Mucosa of descending colon (tissue), 3 donors: Measurements from ENCODE around the gene COLEC11. TPM values are rescaled to one million over a fixed set of nuclear protein-coding genes. Genes with fewer than 3 reads are reported as not detected.

ENCODE experiments used
- ATAC-seq: fragments of 200-7000 bp; cut with Tn5 transposase; one replicate; pipeline ENCODE4 v1.9.1; 2020; ENCODE audit warnings: mild to moderate bottlenecking, moderate library complexity
- DNase-seq, 3 donors: peaks; one replicate each; pipeline ENCODE4 v3.0.0-alpha.2; 2020
- H3K36me3 ChIP-seq: fragments of 200-600 bp; one replicate; pipeline ENCODE4 v1.8.0; 2021; ENCODE audit warnings: low read depth, mild to moderate bottlenecking
- H3K4me1 ChIP-seq: fragments of 200-600 bp; one replicate; pipeline ENCODE4 v1.8.0; 2021; ENCODE audit warnings: low read depth, mild to moderate bottlenecking
- H3K4me3 ChIP-seq: fragments of 200-600 bp; one replicate; pipeline ENCODE4 v1.8.0; 2021; ENCODE audit warnings: mild to moderate bottlenecking
- H3K9me3 ChIP-seq: fragments of 200-600 bp; one replicate; pipeline ENCODE4 v1.8.0; 2021; ENCODE audit warnings: mild to moderate bottlenecking
- intact Hi-C, 2 donors: fragments of 100-400 bp; cut with DNase I in 1 of 2; cut with micrococcal nuclease in 1 of 2; formaldehyde crosslinking; loops; one replicate each; pipeline versions ENCODE4 v1.11.0 to v1.11.1; 2022; cut with DNase I, micrococcal nuclease
- total RNA-seq, 3 donors: library from RNA; stranded (reverse); fragmentation: NEBNext Ultra II Directional in 2 of 3; extraction: Animal tissue kit (Norgen Biotek cat#: 25700) in 2 of 3; gene quantifications; one replicate each; pipeline versions ENCODE4 v1.2.1 to v1.2.4, GENCODE V29; 2021 to 2023
- TF ChIP-seq, protein P1 (sequence below): fragments of 200-600 bp; IDR thresholded peaks from one replicate; pipeline ENCODE4 v1.8.0; 2022; ENCODE audit warnings: antibody characterized with exemption, mild to moderate bottlenecking
- donor health status: DM: no; HTN: no; CAD: no; lungs with moderate emphysema.
- donor health status: DM: no; HTN: no; CAD: no.
- donor health status: DM: no; HTN: yes; CAD: no.

The COLEC11 gene
- total RNA-seq, 3 donors from 2014 or later: 0.35 to 2.2 (median 1.6) TPM

DNA sequence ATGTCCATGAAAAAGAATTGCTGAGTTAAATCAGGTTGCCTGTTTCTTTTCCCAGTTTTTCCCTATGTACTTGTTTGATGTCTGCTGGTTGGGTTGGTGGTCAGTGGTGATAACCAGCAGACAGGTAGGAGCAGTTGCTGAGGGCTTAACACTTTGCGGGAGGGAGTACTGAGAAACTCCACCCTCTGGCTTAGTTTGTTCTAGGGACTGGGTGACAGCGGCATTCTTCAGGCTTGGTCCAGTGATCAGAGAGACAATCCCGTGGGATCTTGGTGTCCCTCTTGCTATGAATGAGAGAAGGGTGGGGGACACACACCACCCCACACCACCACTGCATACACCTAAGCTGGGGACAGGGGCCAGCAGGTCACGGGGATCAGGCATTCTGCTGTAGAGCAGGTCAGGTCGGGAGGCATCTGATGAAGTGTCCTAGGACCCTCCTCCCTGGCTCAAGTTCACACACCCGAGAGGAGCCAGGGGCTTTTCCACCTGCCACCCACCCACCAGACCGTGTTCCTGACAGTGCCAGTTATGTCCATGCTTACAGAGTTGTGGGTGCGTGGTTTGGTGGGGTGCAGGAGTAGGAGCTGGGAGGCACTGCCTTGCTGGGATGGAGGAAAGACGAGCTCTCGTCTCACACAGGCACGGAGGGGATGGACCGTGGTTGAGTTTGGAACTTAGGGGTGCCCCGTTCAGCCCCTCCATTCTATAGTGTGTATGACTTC, 41.8 kb downstream of the COLEC11 start:
- TF ChIP-seq, protein P1, sequence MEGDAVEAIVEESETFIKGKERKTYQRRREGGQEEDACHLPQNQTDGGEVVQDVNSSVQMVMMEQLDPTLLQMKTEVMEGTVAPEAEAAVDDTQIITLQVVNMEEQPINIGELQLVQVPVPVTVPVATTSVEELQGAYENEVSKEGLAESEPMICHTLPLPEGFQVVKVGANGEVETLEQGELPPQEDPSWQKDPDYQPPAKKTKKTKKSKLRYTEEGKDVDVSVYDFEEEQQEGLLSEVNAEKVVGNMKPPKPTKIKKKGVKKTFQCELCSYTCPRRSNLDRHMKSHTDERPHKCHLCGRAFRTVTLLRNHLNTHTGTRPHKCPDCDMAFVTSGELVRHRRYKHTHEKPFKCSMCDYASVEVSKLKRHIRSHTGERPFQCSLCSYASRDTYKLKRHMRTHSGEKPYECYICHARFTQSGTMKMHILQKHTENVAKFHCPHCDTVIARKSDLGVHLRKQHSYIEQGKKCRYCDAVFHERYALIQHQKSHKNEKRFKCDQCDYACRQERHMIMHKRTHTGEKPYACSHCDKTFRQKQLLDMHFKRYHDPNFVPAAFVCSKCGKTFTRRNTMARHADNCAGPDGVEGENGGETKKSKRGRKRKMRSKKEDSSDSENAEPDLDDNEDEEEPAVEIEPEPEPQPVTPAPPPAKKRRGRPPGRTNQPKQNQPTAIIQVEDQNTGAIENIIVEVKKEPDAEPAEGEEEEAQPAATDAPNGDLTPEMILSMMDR: no peak
- intact Hi-C loops: no loop called here
- Histone ChIP-seq H3K4me3 (no peak overlapping the region), H3K36me3 (no peaks in the 10 kb centered on the region), H3K4me1 (no peaks in the 10 kb centered on the region), H3K9me3 (no peaks in the 10 kb centered on the region)
- DNase-seq: peak in 1 of 3 donors; percentile 14
- ATAC-seq: no peak

- ATAC-seq (no peak), DNase-seq (peak in 1 of 3 donors; percentile 10)
- intact Hi-C loops: no loop called here
- Histone ChIP-seq H3K36me3 (no peaks in the 10 kb centered on the region), H3K9me3 (no peaks in the 10 kb centered on the region), H3K4me3 (no peak overlapping the region), H3K4me1 (no peaks in the 10 kb centered on the region)
- TF ChIP-seq, protein P1: no peak
These were observed 42.4 kb downstream of the COLEC11 start for GRCh38 chr2:3637311-3637675.

- TF ChIP-seq, protein P1: no peak
- no peaks in the 10 kb centered on the region for H3K36me3 ChIP-seq
- ATAC-seq (no peak), DNase-seq (no peak)
- H3K4me1 ChIP-seq: no peaks in the 10 kb centered on the region
- H3K9me3 ChIP-seq: no peaks in the 10 kb centered on the region
- intact Hi-C loops: no loop called here
- H3K4me3 ChIP-seq: no peak overlapping the region
These were observed 43.0 kb downstream of the COLEC11 start for GRCh38 chr2:3637692-3638455.

- Histone ChIP-seq H3K4me3 (no peak overlapping the region), H3K4me1 (no peaks in the 10 kb centered on the region), H3K36me3 (no peaks in the 10 kb centered on the region), H3K9me3 (no peaks in the 10 kb centered on the region)
- TF ChIP-seq, protein P1: no peak
- DNase-seq: no peak
- intact Hi-C loops: no loop called here
- no peak for ATAC-seq
These were observed 43.5 kb downstream of the COLEC11 start for GRCh38 chr2:3638456-3638810.

- H3K36me3 ChIP-seq: no peaks in the 10 kb centered on the region
- no peak for DNase-seq
- no peaks in the 10 kb centered on the region for H3K9me3 ChIP-seq
- TF ChIP-seq, protein P1: no peak
- intact Hi-C loops: no loop called here
- H3K4me3 ChIP-seq: no peak overlapping the region
- no peaks in the 10 kb centered on the region for H3K4me1 ChIP-seq
- ATAC-seq: no peak
These were observed 44.2 kb downstream of the COLEC11 start for GRCh38 chr2:3639015-3639630.
